Measurements from ENCODE around the gene FMNL2.

Gene FMNL2

DNA sequence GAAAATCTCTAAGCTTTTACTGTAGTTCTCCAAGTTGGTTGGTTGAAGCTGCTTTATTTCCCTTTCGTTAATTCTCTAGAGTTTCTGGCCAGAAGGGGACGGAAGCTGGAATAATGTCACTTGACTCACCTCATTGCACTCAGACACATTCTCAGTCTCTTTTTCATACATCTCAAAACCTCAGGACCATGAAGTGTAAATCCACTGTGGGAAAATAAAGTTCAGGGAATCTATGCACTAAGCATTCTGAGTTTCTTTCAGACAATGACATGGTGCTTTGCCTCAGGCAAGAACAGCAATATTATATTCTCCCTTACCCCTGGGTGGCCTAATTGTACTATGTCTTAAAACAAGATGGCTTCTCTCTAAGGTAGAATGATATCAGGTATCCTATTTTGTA is 214.4 kb downstream of the FMNL2 start:
- DNase-seq, result no peak

DNA sequence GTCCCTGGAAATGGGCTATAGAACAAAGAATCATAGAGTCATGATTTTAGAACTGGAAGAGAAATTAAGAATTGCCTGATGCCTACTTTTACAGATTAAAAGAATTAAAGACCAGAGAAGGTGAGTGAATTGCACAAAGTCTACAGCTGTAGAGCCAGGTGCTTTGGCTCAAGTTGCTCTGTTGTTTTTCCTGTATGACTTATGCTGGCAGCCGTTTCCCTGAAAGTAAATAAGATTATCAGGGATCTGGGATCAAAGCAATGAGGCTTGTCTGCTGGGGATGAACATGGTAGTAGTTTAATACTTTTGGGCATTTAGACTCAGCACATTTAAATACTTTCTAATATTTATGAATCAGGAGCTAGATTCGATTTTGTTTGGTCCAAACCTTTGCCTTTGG is 215.4 kb downstream of the FMNL2 start:
- no peak for DNase-seq

- no peak for DNase-seq
Observed at GRCh38 chr2:152552888-152553287, 217.9 kb downstream of the FMNL2 start.

DNA sequence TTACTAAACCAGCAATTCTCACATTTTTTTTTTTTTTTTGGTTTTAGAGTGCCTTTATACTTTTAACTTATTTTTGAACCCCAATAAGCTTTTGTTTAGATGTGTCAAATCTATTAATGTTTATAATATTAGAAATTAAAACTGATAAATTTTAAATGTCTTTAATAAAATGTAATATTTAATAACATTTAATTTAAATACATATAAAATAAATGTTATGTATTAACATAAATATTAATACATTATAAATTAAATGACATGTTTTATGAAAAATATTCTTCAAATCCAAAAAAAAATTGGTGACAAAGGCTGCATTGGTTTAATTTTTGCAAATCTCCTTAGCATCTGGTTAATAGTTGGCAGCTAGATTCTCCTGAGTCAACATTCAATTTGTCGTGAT is 218.5 kb downstream of the FMNL2 start:
- DNase-seq, result no peak

GRCh38 chr2:152555048-152555447 is 220.1 kb downstream of the FMNL2 start:
- DNase-seq, result no peak

GRCh38 chr2:152556506-152556905 is 221.5 kb downstream of the FMNL2 start:
- DNase-seq, result peak in 2 of 56 donors; percentile 11 to 23

DNA sequence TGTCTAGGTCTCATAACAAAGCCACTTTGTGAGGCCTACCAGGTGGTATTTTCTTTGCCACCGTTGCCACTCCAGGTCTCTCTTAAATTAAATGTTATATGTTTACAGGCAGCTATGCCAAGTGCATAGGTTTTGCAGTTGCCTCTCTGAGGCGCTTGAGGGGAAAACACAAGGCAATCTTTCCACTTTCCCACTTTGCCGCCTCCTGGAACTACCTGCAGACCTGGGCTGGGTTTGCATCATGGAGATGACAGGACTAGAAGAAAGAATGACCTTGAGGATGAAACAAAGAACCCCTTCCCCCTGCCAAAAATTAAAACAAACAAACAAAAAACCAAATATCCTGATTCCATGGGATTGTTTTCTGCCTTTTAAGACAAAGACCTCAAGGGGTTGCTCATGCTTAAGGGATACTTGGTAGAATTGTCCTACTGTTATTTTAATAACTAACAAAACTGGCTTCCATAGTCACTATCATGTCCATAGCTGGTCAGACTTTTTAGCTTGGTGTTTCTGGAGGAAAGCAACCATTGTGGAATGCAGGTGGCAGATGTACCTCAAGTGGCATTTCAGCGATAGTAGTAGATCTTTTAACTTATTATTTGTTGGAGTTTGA is 222.4 kb downstream of the FMNL2 start:
- DNase-seq, result no peak

DNA sequence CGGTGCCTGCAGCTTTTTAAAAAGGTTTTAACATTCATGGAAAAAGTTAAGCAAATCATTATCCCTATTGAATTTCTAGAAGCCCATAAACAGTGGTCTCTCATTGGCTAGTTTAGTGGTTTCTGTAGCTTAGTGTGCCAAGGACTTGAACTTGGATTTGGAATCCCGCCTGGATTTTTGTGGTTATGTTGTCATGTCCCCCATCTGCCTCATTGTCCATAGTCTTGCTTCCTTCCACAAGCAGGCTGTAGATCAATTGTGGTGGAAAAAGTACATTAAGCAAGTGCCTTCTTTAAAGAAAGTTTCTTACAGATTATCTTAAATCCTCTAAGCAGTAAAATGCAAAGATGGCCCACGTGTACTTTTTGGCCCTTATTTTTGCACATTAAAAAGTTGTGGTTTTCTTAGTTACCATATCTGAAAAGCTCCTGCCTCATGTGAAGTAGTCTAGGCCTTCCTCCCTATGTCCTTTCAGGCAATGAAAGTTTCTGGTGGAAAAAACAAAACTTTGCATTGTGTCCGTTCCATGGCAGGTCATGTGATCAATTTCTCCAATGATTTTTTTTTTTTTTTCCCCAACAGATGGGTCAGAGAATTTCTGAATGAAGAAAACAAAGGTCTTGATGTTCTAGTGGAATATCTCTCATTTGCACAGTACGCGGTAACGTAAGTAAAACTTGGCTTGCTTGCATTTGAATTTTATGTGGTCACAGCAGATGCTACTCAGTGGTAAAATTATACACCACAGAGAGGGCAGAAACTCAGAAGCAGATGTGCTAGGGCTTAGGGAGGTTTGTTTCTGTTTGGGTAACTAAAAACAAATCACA is 223.4 kb downstream of the FMNL2 start:
- DNase-seq, result peak in 2 of 56 donors; percentile 25 to 48

DNA sequence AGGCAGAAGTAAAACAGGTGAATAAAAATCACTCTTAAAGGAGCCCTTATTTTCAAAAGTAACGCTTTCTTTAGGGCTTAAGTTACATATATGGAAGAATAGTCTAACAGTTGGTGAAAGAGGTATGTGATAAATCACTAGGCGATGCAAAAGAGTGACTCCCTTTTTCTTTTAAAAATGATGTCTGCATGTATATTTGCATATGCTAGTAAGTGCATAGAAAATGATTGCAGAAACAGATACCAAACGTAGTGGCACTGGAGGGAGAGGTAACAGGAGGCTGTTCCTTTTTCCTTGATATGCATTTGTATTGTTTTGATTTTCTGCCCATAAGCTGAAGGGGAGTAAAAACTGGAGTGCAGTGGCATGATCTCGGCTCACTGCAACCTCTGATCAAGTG is 224.0 kb downstream of the FMNL2 start:
- DNase-seq, result no peak

GRCh38 chr2:152560166-152560565 is 225.2 kb downstream of the FMNL2 start:
- no peak for DNase-seq

- no peak for DNase-seq
Observed at GRCh38 chr2:152560873-152561595, 226.1 kb downstream of the FMNL2 start.

DNA sequence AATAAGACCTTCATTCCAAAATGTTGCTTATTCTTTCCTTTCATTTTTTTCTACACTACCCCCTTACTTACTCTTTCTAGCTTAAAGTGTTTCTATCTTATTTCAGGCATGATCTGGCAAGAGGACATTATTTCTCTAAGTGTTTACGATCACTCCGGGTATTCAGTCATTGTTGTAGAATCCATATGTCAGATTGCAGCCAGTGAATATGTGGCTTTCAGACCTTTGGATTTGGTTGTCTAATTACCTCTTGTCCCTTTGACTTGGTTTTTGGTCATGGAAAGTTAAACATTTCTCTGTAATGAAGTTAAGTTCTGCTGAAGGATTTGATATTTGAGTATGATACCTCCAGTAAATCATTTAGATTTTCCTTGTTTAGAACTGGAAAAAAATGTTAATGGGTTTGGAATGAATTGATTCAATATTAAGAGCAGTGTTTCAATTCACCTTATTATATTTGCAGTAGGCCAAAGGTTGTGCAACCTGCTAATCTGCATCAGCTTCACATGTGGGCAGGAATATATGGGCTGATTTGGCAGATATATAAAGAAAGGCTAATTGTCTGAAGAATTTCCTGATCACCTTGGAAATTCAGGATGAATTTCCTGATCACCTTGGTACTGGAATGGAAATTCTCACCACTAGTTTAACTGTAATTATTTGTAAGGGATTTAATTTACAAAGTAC is 227.4 kb downstream of the FMNL2 start:
- DNase-seq, result no peak

DNA sequence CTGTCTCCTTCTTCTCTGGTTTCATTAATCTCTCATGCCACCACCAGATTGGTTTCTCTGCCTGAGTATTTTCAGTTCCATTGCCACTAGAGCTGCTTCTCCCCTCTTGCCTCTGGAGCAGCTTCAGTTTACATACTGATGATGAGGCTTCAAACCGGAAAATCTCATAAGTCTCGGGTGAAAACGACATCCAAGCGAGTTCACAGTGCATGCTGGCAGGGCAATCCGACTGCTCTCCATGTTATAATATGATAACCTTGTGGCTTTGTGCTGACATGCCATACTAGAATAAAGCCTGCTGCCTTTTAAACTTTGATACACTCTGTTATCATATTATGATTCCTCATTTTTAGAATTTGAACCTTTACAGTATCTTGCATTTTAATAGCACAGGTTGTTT is 228.8 kb downstream of the FMNL2 start:
- no peak for DNase-seq

DNA sequence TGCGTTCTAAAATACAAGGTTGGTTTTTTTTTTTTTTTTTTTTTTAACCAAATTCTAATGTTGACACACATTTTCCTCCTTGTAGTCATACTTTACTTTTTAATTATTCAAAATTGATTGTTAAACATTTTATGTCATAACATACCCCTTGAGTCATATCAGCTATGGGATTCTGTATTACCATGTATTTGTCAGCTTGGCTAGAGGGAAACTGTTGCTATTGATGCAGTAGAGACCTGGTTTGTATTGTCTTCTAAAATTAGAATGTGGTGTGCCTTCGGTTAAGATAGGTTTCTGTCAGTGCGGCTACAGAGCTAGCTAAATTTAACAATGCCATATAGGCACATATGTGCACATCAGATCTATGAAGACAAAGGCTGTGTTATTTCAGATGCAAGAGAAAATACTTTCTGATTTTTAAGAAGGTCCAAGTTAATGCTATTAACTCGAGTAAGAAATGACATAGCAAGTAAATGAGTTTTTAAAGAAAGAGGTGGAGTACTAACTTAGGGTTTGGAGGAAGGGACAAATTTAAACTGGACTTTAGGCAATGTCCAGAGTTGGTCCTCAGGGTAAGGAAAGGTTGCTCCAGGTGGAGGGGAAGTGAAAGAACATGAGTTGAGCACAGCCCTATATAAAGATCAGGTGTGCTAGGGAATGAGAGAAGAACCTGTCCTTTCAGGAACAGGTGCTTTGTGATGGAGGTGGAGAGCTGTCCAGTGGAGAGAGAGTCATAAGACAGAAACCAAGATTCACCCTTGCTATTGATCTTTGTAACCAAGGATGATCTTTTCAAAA is 230.0 kb downstream of the FMNL2 start:
- DNase-seq, result no peak

- DNase-seq, result no peak
Observed at GRCh38 chr2:152565884-152566727, 231.1 kb downstream of the FMNL2 start.

GRCh38 chr2:152566728-152567069 is 231.7 kb downstream of the FMNL2 start:
- peak in 1 of 56 donors; percentile 22 for DNase-seq

- no peak for DNase-seq
Observed at GRCh38 chr2:152568531-152568930, 233.6 kb downstream of the FMNL2 start.

- no peak for DNase-seq
Observed at GRCh38 chr2:152569186-152569585, 234.2 kb downstream of the FMNL2 start.

DNA sequence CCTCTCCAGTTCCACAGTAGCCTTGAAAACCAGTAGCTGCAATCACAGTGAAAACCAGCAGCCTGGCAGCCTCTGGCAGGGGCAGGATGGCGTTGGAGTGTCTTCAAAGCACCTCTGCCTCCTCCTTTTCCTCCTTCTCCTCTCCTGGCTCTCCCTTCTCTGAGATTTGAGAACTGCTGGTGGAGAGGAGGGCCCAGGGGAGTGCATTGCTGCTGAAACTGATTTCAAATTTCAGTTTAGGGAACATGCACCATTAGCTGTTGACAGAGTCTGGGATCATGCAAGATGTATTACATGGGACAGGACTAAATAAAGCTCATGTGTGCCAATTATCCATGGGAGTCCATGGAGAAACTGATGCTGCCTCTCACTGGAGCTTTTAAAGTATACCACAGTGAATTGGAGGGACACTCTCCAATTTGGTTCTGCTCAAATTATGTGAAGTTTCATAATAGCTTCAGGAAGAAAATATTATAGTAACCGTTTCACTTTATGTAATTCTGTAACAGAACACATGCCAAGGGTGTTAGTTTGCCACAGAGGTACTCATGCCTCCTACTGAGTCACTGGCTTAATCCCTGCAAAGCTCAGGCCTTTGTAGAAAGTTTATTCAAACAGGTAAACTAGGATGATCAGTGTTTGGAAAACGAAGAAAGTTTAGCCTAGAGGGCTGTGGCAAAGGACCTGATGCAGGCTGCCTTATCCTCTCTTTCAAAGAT is 236.2 kb downstream of the FMNL2 start:
- peak in 1 of 56 donors; percentile 25 for DNase-seq
